ENCODE measurements around the gene RASEF.

Gene RASEF

GRCh38 chr9:83012168-83012921 lies 50.6 kb downstream of the RASEF start:
- no peak for DNase-seq

DNA sequence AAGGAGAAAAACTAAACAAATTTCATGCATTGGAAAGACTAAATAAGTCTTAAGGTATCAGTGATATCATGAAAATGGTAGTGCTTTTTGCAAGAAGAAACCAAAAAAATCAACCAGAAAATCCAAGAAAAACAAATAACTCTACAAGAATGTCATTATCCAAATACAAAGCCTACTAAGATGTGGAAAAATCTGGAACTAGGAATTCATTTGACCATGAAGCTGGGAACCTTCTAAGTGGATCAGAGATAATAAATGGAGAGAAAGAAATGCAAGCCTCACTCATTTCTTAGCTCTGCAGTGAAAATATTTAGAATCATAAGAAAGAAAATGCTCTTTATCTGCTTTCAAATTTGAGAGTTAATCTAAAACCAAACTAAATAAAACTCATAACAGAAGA lies 51.3 kb downstream of the RASEF start:
- no peak for DNase-seq

- DNase-seq: no peak
These were observed 55.2 kb downstream of the RASEF start for GRCh38 chr9:83007521-83008300.

DNA sequence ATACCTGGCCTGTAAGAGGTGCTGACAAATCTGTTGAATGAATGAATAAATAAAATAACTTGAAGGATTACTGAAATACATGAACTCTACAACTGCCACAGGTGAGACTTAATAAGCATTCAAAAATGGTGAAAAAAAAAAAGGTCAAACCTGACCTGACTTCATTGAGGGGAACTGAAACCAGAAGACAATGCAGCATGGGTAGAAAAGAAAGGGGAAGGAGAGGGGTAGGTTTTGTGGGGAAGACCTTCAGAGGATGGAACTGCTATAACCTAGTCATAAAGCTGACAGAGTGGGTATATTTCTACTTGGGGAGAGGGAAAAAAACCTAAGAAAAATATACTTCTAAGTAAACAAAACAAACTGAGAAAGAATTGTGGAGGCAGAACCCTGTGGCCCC lies 56.6 kb downstream of the RASEF start:
- no peak for DNase-seq

DNA sequence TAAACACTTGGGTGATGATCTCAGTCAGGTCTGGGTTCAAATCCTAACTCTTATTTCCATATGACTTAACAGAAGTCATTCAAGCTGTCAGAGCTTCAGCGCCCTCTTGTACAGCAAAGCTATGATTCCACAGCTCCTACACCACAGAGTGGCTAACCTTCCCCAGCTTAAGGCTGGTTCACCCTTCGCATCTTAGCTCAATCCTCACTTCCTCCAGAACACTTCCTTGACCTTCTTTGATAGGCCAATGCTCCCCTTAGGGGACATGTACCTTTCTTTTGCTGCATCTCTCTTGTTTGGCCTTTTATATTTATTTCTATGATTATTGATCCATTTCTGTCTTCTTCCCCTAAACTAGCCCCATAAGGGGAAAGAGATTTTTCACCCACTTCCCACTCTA lies 57.0 kb downstream of the RASEF start:
- no peak for DNase-seq

DNA sequence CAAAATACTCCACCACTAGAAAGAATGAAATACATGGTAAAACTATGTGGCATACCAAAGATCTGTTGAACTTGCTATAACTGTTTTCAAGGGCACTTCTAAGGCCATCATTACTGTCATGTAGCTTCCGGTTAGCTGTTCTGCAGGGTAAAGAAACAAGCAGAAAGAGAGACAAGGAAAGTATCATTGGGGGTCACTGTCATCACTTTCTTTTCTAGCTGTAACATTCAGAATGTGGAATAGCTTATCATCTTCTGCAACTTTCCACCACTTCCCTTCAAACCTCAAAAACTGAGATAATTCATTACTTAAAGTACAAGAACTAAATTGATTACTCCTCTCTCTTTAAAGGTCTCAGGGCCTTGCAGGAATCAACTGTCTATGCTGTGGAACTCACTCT lies 57.6 kb downstream of the RASEF start:
- no peak for DNase-seq

DNA sequence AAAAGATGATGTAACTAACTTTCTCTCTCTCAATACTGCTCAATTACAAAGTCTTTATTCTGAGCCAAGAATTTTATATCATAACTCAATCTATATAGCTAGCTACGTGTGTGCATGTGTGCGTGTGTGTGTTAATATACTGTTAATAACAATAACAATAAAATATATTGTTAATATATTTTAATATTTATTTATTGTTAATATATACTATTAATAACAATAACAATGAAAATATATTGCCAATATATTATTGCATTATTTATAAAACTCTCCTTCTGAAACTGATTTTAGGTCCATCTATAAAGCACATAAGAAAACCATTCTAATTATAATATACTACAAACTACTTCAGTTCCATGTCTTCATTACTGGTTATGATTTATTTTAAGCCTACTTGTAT lies 60.6 kb downstream of the RASEF start:
- DNase-seq: no peak

- no peak for DNase-seq
These were observed 62.2 kb downstream of the RASEF start for GRCh38 chr9:83000765-83001164.

GRCh38 chr9:82998409-82998808 lies 64.5 kb downstream of the RASEF start:
- DNase-seq: no peak

DNA sequence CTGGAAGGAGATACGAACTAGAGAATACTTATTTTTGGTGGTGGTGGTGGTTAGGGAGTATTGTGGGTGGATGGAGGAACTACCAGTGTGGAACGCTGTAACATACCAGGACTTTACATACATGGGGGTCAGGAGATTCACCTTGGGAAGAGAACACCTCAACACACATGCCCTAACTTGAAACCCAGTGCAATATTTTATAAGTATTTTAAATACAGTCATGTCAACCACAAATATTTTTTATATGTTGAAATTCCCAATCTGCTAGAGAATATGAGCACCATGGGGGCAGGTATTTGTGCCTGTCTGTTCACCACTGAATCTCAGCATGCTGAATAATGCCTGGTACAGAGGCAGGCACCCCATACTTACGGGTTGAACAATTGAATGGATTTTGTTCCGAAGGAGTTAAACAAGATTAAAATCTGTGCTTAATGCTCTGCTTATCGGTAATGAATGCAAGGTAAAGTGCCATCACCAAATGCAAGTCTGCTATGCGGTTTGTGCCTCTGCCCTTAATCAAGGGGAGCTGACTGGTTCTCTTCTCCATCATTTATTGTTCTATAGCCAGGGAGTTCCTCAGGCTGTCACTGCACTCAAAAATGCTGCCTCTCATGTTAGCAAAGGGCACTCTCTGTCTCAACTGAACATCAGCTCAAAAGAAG lies 65.3 kb downstream of the RASEF start:
- DNase-seq: no peak

DNA sequence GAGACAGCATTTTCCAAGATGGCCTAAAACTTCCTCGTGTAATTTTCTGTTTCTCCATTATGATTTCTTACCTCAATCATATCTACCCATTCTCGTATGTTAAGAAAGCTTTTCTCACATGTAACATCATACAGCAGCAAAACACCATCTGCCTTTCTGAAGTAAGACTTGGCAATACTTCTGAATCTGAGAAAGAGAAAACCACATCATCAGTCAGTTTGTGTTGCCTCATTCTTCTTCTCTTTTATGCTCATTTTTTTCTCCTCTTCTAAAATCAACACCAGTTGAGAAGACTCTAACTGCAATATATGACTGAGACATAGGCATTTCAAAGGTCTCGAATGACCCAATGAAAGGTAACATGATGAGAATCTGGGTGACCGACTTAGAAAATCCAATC lies 66.0 kb downstream of the RASEF start:
- no peak for DNase-seq

DNA sequence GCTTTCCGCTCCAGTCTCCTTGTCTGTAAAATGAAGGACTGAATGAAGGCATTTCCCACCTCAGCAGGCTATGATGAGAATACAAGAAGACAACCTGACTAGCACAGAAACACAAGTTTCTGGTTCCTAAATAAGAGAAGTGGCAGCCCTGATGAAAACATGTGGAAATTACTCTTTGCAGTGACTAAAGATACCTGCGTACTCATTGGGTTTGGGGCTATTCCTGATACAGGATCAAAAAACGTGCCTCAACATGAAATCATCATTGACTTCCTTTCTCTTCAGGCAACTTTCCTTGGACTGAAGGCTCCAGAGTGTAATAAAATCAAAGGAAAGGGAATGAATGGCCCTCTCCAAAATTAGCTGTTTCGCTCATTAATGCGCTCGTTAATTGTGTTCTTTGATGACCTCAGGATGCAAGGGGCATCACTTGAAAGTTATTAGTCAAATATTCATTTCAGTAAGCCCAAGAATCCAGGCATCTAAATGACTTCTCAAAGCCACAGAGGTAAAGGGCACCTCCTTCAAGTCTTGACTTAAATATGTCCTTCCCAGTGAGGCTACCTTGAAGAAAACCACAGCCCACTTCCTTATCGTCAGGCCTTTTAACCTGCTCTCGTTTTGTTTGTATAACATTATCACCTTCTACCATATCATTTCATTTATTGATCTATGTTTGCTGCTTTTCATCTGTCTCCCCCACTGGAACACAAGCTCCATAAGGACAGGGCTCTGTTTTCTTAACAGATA lies 68.9 kb downstream of the RASEF start:
- DNase-seq: no peak

GRCh38 chr9:82991671-82992070 lies 71.3 kb downstream of the RASEF start:
- no peak for DNase-seq

GRCh38 chr9:82989929-82990328 lies 73.0 kb downstream of the RASEF start:
- no peak for DNase-seq

DNA sequence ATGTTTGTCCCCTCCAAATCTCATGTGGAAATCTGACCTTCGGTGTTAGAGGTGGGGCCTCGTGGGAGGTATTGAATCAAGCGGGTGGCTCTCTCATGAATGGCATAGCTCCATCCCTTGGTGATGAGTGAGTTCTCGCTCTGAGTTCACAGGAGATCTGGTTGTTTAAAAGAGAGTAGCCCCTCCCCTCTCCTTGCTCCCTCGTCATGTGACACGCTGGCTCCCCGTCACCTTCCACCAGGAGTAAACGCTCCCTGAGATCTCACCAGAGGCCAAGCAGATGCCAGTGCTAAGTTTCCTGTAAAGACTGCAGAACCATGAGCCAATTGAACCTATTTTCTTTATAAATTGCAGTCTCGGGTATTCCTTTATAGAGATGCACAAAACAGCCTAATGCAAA lies 74.5 kb downstream of the RASEF start:
- no peak for DNase-seq

DNA sequence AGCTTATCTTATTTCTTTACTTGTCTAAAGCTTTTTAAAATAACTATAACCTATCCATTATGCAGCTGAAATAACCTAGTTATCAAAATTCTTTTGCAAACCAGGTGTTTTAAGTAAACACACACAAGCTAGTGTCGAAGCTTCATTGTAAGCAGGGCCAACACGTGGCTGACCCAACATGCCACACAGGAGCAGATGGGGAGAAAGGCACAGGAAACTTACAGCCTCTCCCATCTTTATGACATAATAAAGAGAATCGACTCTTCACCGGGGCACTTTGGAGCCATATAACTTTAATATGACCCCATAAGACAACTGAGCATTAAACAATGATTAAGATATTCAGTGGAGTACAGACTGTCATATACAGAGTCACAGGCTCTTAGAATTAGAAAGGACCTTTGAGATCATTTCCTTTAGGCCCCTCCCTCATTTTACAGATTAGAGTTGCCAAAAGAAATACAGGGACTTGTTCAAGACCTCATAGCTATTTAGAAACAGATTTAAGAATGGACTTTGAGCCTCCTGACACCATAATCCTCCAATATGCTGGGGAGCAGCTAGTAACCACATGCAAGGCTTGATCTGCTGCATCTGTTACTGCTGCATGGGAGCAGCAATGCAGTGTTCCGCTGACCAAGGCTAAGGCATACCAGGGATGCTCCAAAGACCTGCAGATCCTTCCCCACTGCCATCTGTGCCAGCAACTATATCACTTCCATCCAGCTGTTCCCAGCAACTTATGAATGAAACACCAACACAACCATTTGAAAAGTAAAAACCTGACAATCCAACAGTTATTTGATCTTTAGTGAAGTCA lies 75.4 kb downstream of the RASEF start:
- no peak for DNase-seq

DNA sequence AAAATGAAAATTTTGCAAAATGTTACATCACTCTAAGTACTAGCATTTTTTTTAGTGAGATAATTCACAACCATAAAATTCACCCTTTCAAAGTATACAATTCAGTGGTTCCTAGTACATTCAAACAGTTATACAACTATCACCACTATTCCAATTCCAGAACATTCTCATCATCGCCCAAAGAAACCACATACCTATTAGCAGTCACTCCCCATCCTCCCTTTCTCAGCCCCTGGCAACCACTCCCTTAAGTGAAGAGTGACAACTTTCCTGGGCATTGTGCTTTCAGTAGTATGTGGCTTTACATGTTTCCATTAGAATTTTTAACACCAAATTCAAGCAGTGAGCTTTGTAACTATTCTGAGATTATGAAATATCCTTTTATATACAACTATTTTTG lies 81.4 kb downstream of the RASEF start:
- no peak for DNase-seq

- DNase-seq: no peak
These were observed 87.8 kb downstream of the RASEF start for GRCh38 chr9:82975176-82975575.

GRCh38 chr9:82972446-82972845 lies 90.5 kb downstream of the RASEF start:
- no peak for DNase-seq

- DNase-seq: no peak
These were observed 92.6 kb downstream of the RASEF start for GRCh38 chr9:82970359-82970758.

DNA sequence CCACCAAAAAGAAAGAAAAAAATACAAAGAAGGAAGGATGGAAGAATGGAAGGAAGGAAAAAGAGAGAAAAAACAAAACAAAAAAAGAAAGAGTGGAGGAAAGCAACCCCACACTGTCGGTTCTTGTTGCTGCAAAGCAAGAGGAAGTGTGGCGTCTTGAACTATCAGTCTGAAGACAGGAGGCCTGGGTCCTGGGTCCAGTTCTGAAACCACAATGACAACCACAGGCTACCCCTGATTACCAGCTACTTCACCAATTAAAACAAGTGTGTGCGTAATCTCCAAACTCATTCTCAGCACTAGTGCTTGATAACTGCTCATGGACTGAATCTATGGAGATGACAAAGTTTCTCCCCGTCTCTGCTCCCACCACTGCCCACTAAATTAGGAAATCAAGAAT lies 93.7 kb downstream of the RASEF start:
- no peak for DNase-seq

DNA sequence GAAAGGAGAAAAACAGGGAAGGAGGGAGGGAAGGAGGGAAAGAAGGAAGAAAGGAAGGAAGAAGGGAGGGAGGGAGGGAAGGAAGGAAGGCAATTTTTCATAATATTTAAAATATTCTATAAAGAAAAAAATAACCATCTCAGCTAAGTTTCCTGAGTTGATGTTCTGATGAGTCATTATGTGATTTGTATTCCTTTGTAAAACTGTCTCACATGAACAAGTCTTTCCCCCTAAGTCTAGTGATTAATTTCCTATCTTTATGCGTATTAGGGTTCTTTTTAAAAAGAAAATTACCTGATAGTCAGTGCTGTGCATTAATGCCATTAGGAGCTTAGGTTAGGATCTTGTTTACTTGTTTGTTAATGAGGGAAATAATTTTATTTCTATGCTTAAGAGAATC lies 94.1 kb downstream of the RASEF start:
- DNase-seq: no peak

Data from cortex of kidney (tissue), 1 donor.